Dedifferentiated amniotic fluid mesenchymal stem cell (primary cell): ENCODE measurements around the gene MVK.

Experiments
- DNase-seq: peaks from one replicate; pipeline ENCODE4 v3.0.0-alpha.2; 2016; ENCODE audit errors: extremely low spot score

Gene MVK

DNA sequence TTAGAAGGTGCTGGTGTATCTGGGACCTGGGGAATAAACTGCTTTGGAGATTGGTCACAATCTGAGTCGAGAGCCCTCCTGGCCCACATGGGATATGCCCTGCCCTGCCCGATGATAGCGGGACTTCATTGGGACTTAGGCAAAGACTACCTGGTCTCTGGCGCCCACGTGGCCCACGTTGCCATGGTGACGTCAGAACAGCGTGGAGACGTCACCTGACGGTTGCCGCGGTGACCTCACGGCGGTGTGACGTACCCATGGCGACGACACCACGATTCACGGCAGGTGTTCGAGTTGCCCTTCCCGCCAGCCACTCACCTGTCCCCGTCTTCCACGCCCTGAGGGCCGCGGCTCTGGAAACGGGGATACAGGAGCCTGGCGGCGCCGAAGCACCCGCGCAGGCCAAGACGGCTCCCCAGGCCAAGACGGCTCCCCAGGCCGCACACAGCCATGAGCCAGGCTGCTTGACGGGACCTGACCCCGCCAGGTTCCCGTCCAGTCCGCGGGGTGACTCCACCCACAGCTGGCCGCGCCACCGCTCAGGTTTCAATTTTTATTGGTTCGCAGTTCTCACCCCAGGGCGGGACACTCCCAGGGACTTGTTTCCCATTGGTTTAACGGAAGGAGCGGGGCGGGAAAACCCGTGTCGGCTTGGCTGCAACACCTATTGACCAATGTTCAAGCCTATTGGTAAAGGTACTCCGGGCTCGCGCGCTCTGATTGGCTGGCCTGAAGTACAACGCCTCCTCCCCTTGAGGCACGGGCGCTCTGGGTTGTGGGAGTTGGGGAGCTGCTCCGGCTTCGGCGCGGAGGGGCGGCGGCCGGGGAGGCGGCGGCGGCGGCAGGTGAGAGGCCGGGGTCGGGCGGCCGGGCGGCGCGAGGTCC, at the start of gene MVK, which contains the start of gene MMAB:
MVK (plus strand) TSS at position 766 of the 885 bp plus-strand sequence. CDS start 1,029 bp downstream, outside the sequence.
MMAB (minus strand) TSS at position 476 of the 885 bp plus-strand sequence; CDS start at position 452, 24 bp downstream.
- peak; percentile 99 for DNase-seq

DNA sequence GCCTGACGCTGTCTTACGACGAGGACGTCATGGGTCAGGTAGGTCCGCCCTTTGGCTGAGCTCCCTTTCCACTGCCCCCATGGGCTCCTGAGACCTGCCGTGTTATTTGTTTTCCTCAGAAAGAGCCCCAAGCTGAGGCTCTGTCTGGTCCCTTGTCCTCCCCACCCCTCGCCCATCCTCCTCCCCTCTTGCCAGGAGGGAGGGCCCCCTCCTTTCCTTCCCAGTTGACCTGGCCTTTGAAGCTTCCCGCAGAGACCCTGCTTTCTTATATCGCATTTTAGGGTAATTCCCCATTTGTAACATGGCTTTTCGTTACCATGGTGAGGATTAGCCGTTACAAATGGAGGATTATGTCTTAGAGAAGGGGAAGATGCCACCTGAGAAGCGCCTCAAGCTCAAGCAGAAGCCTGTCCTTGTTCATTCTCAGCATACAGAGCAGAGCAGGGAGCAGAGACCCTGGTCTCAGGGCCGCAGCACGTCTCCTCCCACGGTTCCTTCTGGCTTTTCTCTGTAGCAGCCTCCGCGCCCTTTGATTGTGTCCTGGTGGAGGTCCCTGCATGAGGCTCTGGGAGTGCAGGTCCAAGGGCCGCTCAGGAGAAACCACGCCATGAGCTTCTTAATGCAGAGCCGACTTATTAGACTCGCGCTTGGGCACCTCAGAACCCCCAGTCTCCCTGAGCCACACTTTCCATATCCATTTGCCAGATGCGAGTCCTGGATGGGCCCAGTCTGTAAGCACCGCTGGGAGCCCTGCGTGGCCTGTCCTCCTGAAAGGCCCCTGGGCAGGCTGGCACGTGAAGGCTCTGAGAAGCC, 48.9 kb upstream of the MVK start:
- DNase-seq: no peak

DNA sequence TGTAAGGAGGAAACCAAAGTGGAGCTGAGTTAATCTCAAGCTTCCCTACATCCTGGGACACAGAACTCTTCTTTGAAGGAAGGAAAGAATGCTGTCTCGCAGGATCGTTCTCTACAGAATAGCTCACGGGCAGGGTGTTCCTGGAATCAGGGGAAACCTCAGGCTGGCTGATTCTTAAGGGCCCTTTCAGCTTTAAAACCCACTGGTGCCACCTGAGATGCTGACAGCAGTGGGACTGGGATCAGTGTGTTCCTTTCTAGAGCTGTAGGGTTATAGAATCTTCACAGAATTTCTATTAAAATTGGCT, 48.4 kb upstream of the MVK start:
- no peak for DNase-seq

DNA sequence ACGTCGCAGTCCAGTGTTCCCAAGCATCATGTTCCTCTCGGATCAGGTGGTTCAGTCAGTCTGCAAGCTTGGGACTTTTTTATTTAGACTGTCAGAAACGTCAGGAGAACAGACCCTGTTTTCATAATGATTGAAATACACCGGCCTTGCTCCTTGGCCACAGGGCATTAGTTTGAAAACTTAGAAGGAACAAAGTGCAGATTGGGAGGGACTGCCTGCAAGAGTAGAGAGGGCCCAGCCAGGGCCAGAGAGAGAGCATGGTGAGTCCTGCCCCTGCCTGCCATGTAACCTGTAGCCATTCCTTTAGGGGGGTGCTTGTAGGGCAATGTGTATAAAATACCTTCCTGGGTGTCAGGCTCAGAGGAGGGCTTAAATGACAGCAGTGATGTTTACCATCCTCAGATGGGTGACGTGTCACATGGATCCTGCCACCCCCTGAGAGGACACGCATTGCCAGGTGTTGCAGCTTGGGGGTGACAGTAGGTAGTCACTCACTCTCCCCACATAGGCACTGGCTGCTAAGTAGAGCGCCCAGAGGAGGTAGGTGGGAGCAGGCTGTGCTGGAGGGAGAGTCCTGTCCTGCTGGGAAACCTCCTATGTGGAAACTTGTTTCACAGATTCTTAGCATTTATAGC, 46.0 kb upstream of the MVK start:
- no peak for DNase-seq

DNA sequence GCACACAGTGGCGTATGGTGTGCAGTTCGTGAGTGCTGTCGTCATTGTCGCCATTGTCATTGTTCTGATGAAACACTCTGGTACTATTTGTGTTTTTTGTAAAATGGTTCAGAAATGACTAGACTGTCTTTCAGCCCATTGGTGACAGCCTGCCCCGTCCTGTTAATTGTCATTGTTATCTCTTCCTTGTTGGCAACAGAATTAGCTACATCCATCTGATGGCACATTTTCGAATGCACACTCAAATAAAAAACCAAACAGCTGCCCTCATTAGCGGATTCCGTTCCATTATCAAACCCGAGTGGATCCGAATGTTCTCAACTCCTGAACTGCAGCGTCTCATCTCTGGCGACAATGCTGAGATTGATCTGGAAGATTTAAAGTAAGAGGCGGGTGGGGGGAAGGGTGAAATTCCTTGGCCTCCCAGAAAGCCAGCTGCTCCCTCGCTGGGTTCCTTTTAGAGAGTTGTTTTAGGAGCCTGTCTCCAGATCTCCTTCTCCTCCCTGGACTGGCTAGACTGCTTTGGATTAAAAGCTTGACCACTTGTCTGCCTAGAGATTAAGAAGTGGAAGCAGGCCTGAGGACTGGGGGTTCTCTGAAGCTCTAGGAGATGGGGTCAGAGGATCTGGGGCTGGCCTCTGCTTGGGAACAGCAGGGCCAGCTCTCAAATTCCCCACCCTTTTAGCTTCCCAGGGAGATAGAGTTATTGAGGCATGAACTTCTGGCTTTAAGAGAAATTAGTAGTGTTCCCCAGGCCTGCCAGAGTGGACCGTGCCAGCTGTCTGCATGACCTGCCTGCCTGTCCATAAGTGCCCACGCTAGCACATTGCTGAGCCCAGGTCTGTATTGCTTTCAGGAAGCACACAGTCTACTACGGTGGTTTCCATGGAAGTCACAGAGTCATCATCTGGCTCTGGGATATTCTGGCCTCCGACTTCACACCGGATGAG, 43.6 kb upstream of the MVK start:
- DNase-seq: no peak

DNA sequence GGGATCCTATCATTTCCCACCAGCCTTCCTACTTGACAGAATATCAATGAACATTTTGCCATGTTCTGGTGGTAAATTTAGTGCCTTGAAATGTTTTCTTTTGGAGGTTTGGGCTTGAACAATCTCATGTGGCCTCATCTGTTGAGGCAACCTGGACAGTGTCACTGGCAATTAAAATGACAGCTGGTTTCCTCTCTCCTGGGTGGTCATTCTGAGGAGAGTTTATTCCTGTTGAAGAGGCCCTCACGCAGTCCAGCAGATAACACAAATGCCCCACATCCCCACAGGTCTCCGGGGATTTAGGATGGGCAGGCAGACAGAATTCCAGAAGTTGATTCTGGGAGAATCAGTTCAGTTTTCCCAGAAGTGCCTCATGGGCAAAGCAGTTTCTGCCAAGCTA, 42.2 kb upstream of the MVK start:
- DNase-seq: no peak

DNA sequence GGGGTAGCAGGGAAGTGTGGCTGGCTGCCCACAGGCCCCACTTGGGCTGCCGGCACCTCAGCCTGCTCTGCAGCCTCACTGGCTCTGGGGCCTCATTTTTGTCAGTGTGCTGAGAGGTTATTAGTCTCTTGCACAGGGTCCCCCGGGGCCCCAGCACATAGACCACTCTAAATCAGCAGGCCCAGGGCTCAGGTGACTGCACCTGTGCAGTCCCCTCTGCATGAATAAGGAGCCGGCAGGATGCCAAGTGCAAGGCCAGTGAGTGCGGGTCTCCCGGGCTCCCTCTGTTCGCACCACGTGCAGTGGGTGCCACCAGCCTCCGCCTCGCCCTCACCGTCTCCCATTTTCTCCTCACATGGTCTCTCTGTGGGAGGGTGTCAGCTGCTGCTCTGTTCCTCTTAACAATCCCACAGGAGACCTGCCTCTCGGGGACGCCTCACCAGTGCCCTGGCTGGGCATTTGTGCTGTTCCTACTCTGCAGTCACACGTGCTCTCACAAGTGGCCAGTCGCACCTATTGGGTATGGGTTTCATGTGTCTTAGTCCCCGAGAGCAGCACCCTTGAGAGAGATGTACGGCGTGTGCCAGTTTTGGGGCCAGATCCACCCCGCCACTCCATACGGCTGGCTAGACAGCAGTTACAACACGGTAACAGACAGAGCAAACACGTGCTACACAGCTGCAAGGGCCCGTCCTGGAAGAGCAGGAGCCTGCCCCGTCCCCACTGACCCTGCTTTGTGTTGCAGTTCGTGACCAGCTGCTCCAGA, 40.7 kb upstream of the MVK start:
- DNase-seq: no peak

DNA sequence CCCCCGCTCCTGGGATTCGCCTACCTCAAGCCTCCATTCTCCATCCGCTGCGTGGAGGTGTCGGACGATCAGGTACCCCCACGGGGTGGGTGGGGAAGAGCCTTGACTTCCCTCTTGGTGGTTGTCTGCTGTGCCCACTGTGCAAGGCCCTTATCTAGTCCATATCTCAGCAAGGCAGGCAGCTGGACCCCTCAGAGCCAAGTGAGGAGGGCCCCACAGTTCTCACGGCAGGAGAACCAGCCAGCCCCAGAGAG, 40.2 kb upstream of the MVK start:
- no peak for DNase-seq

DNA sequence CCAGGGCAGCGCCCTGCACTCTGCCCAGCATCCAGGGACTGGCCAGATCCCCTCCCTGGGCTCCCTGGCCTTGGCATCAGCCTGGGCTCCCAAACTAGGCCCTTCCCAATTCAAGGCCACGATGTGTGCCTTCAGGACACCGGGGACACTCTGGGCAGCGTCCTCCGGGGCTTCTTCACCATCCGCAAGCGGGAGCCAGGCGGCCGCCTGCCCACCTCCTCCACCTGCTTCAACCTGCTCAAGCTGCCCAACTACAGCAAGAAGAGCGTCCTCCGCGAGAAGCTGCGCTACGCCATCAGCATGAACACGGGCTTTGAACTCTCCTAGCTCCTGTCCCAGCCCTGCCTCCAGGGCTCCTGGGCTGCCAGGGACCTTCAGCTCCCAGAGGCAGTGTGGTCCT, 39.1 kb upstream of the MVK start:
- DNase-seq: no peak

DNA sequence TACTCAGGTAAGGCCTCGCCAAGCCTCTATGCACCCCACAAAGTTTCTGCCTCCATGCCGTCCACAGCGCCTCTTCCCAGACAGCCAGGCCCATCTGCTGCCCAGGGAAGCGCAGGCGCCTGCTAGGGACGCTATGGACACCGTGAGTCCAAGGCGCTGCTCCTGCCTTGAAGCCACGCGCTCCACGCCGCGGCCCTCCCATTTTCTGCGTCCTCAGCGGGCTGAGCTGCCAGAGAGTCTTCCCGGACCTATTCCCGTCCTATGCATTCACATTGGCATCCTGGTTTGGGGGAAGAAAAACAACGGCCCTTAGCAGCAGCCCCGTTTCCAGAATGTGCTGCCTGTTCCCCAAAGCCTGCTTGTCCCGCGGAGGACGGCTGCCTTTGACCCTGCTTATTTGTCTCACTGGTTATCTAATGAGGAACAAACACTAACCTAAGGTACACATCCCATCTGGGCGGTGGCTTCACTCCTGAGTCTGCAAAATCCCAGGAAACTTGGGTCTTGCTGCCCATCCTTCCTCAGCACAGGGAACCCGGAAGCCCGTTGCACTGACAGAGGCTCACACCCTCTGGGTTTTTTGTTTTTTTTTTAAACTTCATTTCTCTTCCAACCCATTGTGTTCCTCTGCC, 38.2 kb upstream of the MVK start:
- no peak for DNase-seq

DNA sequence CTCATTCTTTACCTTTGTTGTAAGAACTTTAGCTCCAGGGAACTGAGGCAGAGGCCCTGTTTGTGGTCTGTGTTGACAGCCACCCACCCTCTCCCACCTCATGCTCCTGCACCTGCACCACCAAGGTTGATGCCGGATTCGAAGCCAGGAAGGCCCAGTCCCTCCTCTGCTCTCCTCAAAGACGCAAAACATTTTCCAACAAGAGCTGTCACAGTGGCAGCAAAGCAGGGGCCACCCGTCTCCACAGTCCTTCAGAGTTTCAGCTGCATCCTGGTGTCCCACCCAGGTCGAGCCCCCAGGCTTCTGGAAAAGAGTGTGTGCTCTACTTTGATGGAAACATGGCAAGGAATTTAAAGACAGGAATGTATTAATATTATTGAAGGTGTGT, 37.7 kb upstream of the MVK start:
- no peak for DNase-seq

DNA sequence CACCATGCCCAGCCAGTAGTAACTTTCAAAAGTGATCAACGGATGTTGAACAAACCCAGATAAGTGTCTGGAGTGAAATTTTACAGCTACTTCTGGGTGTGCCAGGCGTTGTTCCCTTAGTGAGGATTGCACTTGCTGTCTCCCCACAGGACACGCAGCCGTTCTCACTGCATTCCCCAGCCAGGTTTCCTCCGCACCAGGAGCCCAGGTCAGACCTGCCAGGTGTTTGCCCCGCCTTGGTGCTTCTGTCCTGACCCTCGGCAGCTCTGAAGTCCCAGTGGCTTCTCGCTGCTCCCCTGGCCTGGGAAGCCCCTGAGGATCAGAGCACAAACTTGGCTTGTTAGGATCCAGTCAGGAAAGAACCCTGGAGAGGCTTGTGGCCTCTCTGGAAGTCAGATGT, 36.5 kb upstream of the MVK start:
- no peak for DNase-seq

DNA sequence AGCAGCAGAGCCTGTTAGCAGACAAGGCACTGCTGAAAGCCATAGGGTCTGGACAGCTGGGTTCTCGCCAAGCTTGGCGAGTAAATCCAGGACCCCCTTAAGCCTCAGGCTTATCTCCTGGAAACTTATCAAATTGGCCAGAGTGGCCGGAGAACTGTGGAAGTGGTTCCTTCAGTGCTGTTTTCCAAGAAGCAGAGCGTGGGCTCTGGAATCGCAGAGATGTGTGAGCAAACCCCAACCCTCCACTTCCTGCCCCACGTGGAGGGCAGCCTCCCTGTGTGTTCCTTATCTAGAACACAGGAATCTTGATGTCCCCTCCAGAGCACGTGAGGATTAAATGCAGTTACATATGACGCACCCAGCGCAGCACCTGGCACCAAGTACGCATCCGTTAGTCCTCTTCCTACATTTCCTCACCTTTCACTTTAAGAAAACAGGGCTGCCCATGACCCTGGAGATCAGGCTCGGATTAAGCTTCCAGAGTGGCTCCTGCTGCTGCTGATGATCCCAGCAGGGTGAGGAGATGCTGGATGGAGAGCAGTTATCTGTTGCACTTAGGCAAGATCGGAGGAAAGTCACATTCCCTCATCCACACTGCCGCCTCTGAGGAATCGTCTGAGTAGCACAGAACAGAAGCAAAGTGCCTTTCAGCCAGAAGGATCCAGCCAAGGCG, 35.3 kb upstream of the MVK start:
- no peak for DNase-seq

DNA sequence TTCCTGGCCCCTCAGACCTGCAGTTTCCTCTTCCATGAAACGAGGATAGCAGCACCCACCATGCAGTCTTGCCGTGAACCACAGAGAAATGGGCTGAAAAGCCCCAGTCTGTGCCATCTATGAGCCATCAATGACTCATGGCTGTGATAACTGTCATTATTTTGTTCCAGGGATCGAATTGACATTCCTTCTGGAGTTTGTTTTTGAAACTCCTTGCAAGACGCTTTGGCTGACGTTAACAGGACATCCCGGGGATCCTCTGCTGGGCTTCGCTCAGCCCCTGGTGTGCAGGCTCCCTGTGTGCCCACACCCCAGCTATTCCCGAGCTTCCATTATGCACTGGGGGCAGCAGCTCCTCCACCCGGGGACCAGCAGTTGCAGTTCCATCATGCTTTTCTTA, 34.1 kb upstream of the MVK start:
- no peak for DNase-seq

DNA sequence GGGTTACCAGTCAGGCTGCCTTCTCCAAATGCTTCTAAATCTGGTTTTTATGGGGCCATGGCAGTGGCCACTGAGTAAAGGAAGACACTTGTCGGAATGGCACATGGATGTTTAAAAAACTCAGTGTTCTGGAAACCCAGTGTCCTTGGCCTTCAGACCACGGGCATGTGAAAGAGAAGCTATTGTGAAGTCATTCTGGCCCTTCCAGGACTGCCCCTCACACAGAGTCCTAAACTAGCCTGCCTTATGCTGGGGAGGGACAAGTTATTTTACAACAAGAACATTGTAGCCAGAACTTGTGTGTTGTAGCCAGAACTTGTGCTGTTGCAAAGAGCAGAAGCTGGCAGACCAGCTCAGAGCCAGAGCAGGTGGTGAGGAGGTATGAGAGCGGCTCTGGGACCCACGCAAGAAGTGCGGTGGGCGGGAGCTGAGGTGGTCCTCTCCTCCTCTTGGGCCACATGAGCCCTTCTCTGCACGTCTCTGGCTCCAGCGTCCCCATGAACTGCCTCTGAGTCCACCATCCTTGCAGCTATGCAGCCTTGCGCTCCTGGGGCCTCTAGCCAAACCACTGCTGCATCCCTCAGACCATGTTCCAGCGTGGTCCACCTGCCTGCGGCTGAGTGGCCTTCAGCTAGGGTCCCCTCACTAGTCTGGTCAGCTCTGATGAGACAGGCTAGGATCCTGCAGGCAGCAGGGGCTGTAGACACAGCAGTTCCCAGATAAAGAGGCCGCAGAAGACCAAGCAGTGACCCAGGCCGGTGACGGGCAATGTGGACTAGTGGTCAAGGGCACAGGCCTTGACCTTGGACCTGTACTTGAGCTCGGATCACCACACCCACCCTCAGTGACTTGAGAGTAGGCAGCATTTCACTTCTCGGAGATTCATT, 32.8 kb upstream of the MVK start:
- no peak for DNase-seq

DNA sequence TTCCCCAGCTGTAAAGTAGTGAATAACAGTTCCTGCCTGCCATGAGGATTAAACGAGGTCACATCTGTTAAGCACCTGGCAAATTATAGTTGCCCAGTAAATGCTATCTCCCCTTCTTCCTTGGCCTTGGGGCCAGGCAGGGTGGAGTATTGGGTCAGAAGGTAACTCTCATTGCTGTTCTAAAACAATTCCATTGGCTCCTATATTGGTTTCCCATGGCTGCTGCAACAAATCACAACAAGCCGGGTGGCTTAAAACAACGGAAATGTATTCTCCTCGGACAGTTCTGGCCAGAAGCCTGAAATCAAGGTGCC, 32.2 kb upstream of the MVK start:
- no peak for DNase-seq

DNA sequence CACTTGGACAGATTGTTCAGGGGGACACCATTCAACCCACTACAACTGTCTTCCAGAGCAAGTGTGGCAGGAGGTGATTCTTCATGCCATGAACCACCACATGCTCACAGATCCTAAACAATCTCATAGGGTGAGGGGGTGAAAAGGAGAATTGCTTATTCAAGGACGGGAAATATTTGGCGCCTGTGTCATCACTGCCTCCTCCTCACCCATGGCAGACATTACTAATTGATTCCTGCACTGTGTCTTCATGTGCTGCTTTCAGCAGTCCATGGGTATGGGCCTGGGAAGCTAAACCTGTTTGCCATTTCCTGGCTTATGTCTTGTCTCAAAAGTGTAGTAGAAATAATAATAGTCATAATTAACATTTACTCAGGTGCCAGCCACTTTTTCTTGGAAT, 31.6 kb upstream of the MVK start:
- no peak for DNase-seq

DNA sequence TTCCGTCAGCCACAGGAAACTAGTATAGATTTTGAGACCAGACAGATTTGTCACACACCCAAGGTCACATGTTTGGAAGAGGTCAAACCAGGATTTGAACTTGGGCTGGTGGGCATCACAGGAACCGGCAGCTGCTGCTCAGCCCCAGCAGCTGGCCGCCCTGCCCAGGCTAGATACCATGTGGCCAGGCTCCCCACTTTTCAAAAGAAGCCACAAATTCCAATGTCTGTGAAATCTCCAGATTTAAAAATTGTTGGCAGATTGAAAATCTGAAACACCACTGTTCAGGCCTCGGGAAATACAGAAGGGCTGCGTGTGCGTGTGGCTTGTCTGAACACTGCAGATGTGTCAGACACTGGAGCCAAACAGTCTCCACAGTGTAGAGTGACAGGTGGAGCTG, 30.7 kb upstream of the MVK start:
- no peak for DNase-seq

DNA sequence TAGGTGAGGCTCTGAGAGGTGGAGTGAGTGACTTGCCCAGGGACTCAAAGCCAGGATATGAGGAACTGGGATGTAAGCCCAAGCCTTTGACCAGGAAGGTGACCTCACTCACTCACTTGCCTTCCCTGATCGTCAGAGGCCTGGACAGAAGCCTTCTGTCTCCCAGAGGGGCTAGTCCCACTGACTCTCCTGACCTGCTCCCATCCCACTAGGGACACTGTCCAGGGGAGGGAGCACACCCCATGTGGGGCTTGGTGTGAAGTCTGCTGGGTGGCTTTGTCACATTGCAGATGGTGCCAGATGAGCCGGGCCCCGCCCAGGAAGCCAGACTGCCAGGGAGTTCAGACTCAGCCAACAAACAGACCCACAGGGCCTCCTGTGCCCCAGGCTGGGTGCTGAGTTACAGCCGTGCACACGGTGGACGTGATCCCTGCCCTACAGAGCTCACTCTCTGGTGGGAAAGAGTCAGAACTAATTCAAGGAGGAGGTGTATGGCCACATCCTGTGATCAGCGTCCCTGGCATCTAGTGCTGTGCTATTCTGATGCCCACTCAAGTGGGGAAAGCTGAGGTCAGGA, 28.6 kb upstream of the MVK start:
- no peak for DNase-seq
